Cardiac fibroblast (primary cell): ENCODE data around the gene PEAR1.

Source experiments
- DNase-seq, 2 donors: peaks; one replicate each; pipeline versions ENCODE4 v3.0.0 to v3.0.0-alpha.2; 2010; ENCODE audit warnings: low read depth in 2 of 2
- H3K4me3 ChIP-seq, 2 donors: replicated peaks in 1 of 2; 1 replicate in 1 of 2; 2 replicates in 1 of 2; pipeline ENCODE4 v1.5.1; 2011; ENCODE audit warnings: low read depth in 2 of 2, low read length in 2 of 2, mild to moderate bottlenecking in 2 of 2, moderate library complexity in 1 of 2
- CTCF ChIP-seq: IDR thresholded peaks from one replicate; pipeline ENCODE4 v1.5.1; 2011; ENCODE audit warnings: low read depth, mild to moderate bottlenecking, low read length, inconsistent platforms

The PEAR1 gene

DNA sequence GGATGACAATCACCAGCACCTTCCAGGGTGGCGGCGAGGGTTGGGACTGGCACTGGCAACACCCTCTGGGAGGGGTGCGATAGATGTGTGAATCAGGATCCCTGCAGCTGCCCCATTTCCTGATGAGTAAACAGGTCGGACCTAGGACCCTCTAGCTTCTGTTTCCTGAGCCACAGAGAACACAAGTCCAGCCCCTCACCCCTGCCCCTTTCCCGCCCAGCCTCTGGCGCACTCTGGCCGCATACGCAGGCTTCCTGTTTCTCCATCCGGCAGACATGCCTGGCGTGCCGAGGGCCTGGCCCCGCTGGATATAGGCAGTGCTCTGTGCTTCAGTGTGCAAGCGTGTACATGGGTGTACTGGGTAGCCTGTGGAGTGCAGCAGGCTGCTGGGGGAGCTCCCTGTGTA is 4.6 kb downstream of the PEAR1 start:
- peak; percentile 78 to 88 for DNase-seq
- peak overlapping the region in 1 of 2 donors; percentile 1 for H3K4me3 ChIP-seq
- no peak for TF ChIP-seq CTCF

DNA sequence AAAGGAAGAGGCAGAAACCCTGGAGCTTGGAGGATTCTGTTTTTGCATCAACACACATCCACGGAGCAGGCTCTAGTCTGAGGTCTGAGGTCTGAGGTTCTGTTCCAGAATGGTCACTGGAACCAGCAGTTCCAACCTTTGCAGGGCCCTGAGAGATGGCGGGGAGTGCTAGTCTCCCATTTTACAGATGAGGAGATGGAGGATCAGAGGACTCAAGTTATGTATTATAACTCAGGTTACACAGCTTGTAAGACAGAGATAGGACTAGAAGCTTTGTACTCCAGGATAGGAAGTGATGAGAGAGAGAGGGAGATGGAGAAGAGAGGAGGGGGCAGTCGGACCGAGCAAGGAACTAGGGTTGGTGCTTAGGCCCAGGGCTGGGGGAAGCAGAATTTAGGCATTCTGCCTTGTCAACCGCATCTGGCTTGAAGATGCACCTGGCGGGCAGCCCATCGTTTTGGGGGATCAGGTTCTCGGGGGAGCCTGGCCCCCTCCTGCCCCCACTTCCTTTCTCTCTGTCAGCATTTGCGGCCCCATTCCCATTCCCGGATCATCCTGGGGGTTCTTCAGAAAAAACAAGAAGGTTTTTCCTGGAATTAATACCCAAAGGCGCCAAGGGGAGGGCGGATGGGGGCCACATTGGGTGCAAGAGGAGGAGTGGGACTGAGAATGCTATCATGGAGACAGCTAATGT is 5.6 kb downstream of the PEAR1 start:
- no peak for DNase-seq

DNA sequence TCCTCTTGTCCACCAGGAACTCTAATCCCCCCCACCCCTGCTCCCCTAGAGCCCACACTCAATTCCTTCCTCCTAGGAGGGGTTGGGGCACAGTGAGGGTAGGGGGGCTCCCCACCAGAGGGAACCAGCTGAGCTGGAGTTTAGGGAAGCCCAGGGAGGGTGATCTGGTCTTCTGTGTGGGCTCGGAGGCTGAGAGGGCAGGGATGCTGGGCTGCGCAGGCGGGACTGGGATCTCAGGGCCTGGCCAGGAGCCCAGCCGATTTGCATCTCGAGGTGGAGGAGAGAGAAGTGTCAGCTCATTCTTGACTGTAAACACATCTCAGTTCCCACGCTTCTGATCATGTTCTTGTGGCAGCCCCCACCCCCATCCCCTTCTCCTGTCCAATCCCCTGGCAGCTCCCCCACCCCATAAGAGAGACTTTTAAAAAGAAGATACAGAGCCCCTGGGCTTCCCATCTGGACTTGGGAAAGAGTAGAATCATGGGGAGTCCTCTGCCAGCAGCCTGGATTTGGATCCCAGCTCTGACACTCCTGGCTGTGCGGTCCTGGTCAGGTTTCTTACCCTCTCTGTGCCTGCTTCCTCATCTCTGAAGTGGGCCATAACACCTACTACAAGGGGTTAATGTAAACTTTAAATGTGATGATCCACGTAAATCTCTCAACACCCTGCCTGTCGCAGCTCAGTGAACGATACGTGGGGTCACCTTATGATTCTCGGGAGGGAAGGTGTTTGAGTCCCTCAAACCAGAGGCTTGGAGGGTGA is 6.6 kb downstream of the PEAR1 start:
- peak; percentile 45 to 70 for DNase-seq
- no peak overlapping the region for H3K4me3 ChIP-seq
- TF ChIP-seq CTCF: no peak

More for the DNA sequence above, 5.6 kb downstream of the PEAR1 start:
- no peak overlapping the region for H3K4me3 ChIP-seq
- TF ChIP-seq CTCF: no peak

DNA sequence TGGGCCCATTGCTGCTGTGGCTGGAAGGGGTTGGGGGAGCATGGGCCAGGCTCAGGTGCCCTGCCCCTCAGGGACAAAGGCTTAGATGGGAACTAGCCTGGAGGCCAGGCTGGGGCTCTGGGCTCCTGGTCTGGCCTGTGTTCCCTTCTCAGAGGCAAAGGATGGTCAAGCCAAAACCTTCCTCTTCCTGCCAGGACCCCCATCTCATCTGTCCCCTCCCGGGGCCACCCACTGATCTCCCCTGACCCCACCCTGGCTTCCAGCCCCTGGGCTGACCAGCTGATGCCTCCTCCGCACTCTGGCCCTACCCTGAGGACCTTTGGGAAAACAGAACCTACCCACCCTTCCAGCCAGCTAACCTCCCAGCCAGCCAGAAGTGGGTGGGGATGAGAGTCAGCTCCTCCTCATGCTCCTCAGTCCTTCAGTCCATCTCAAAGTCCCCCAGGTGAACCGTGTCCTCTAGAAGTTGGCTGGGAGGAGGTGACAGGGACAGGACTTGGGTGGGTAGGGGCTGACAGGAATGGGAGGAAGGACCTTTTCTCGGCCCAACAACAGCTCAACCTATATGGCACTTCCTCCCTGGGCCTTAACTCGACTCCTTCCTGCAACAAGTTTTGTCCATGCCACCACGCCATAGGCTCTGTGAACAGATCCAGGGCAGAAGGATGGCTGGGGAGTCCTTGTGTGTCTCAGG is 7.5 kb downstream of the PEAR1 start:
- DNase-seq: no peak
- no peak for TF ChIP-seq CTCF
- H3K4me3 ChIP-seq: no peak overlapping the region

GRCh38 chr1:156901590-156901900 is 8.0 kb downstream of the PEAR1 start:
- no peak for TF ChIP-seq CTCF
- DNase-seq: no peak
- H3K4me3 ChIP-seq: no peak overlapping the region

DNA sequence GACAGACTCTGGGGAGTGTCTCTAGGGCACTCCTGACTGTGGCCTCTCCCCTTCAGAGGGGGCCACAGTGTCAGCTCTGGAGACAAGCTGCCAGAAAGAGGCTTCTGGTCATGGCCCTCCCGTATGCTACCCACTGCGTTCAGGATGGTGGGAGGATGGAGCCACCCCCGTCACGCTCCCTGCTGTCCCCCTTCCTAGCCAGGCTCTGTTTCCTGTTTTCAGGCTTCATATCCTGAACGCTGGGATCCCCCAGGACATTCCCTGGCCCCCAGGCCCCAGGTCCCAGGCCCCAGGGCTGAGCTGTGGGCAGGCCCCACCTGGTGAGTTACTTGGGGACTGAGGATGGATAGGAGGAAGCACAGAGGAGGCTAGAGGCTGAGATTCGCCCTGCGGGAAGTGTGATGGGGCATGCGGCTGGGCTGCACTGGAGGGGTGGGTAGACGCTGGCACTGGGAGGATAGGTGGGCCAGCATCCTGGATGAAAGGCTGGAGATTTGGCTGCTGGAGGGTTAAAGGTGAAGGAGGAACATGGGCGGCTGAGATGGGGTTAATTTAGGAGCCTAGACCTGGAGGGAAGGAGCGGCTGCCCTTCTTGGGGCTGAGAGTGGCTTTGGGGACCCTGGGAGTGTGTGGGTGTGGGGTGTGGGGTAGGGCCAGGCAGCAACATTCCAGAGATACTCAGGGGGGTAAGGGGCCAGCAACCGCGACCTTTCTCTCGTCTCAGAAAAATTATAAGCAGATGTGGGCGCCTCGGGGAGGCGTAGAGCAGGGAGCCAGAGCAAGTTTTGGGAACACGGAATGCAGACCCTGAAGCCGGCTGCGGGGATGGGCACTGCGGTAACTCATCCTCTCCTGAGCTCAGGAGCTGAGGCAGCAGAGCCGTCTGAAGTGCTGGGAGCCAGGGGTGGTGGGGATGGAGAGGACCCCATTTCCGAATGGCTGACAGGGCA is 8.7 kb downstream of the PEAR1 start:
- H3K4me3 ChIP-seq: no peak overlapping the region
- no peak for TF ChIP-seq CTCF
- DNase-seq: no peak
